SK-N-SH treated with all-trans-retinoic acid at 6 μM for 48 hours (cell line): ENCODE measurements around the gene FLOT2.

ENCODE experiments used
- ATAC-seq: fragments of 200-7000 bp; cut with Tn5 transposase; 3 replicates; pipeline ENCODE4 v1.9.1; 2020; ENCODE audit warnings: mild to moderate bottlenecking, moderate library complexity
- ARNTL ChIP-seq: fragments of 450-650 bp; formaldehyde crosslinking; IDR thresholded peaks from 2 replicates; pipeline ENCODE4 v1.5.0; 2020; ENCODE audit warnings: low read depth, mild to moderate bottlenecking, moderate library complexity, borderline replicate concordance
- BACH2 ChIP-seq: fragments of 250-450 bp; sonication (Bioruptor Pico); IDR thresholded peaks from 2 replicates; pipeline ENCODE4 v1.9.0; 2021; ENCODE audit warnings: mild to moderate bottlenecking, borderline replicate concordance
- CREB5 ChIP-seq: fragments of 250-450 bp; sonication (Bioruptor Pico); IDR thresholded peaks from 2 replicates; pipeline ENCODE4 v1.5.1; 2020; ENCODE audit warnings: low read depth, mild to moderate bottlenecking, moderate library complexity
- ESRRG ChIP-seq: fragments of 250-450 bp; sonication (Bioruptor Pico); IDR thresholded peaks from 2 replicates; pipeline ENCODE4 v1.6.1; 2021; ENCODE audit warnings: mild to moderate bottlenecking
- GLIS3 ChIP-seq: fragments of 250-450 bp; sonication (Bioruptor Pico); IDR thresholded peaks from 2 replicates; pipeline ENCODE4 v1.5.0; 2020; ENCODE audit warnings: mild to moderate bottlenecking, moderate library complexity
- ISL1 ChIP-seq: fragments of 250-450 bp; sonication (Bioruptor Pico); IDR thresholded peaks from 2 replicates; pipeline ENCODE4 v2.1.2; 2022; ENCODE audit warnings: mild to moderate bottlenecking, moderate library complexity
- OSR1 ChIP-seq: fragments of 250-450 bp; sonication (Bioruptor Pico); IDR thresholded peaks from 2 replicates; pipeline ENCODE4 v1.8.0; 2022; ENCODE audit warnings: moderate library complexity, mild to moderate bottlenecking, inconsistent platforms
- POU6F1 ChIP-seq: fragments of 250-450 bp; sonication (Bioruptor Pico); IDR thresholded peaks from 2 replicates; pipeline ENCODE4 v1.8.0; 2021; ENCODE audit warnings: low read depth, mild to moderate bottlenecking, moderate library complexity, borderline replicate concordance
- RARB ChIP-seq: fragments of 250-450 bp; sonication (Bioruptor Pico); IDR thresholded peaks from 2 replicates; pipeline ENCODE4 v1.8.0; 2021; ENCODE audit warnings: mild to moderate bottlenecking, moderate library complexity
- SNAI2 ChIP-seq: fragments of 250-450 bp; sonication (Bioruptor Pico); IDR thresholded peaks from 2 replicates; pipeline ENCODE4 v1.5.0; 2020; ENCODE audit warnings: mild to moderate bottlenecking, moderate library complexity
- TCF4 ChIP-seq: fragments of 250-450 bp; sonication (Bioruptor Pico); IDR thresholded peaks from 2 replicates; pipeline ENCODE4 v1.8.0; 2021; ENCODE audit warnings: mild to moderate bottlenecking, moderate library complexity, borderline replicate concordance
- TSHZ2 ChIP-seq: fragments of 250-450 bp; sonication (Bioruptor Pico); IDR thresholded peaks from 2 replicates; pipeline ENCODE4 v1.5.0; 2020; ENCODE audit warnings: mild to moderate bottlenecking, moderate library complexity
- ZC3H10 ChIP-seq: fragments of 250-450 bp; sonication (Bioruptor Pico); IDR thresholded peaks from 2 replicates; pipeline ENCODE4 v1.5.1; 2021; ENCODE audit warnings: mild to moderate bottlenecking, moderate library complexity

Gene FLOT2

GRCh38 chr17:28865946-28866752, 31.4 kb downstream of the FLOT2 start (continued):
- no peak for TF ChIP-seq POU6F1 (CRISPR knock-in tag)

- no peak for TF ChIP-seq ESRRG (CRISPR knock-in tag)
- TF ChIP-seq GLIS3 (CRISPR knock-in tag) = no peak
- TF ChIP-seq ZC3H10 = no peak
- TF ChIP-seq OSR1 (CRISPR knock-in tag) = no peak
- no peak for ATAC-seq
Measured at GRCh38 chr17:28864991-28865849, 32.3 kb downstream of the FLOT2 start.

- no peak for ATAC-seq
- no peak for TF ChIP-seq GLIS3 (CRISPR knock-in tag)
- TF ChIP-seq ZC3H10 = no peak
- TF ChIP-seq TSHZ2 (CRISPR knock-in tag) = no peak
- no peak for TF ChIP-seq POU6F1 (CRISPR knock-in tag)
- no peak for TF ChIP-seq ARNTL (CRISPR knock-in tag)
- TF ChIP-seq BACH2 = no peak
- no peak for TF ChIP-seq RARB (CRISPR knock-in tag)
- TF ChIP-seq CREB5 (CRISPR knock-in tag) = no peak
- TF ChIP-seq ISL1 (CRISPR knock-in tag) = no peak
- TF ChIP-seq, all 23 proteins: peak for 0
Measured at GRCh38 chr17:28863953-28864352, 33.6 kb downstream of the FLOT2 start.

- TF ChIP-seq TCF4 (CRISPR knock-in tag) (no peak), RARB (CRISPR knock-in tag) (no peak), BACH2 (no peak), SNAI2 (CRISPR knock-in tag) (no peak)
- ATAC-seq = no peak
Measured at GRCh38 chr17:28862561-28862960, 35.0 kb downstream of the FLOT2 start.

- no peak for TF ChIP-seq OSR1 (CRISPR knock-in tag)
- ATAC-seq = no peak
Measured at GRCh38 chr17:28861393-28862203, 35.9 kb downstream of the FLOT2 start.
